Panc1 (cell line): ENCODE data around the gene GMDS. TPM values are rescaled to one million over a fixed set of nuclear protein-coding genes. Genes with fewer than 3 reads are reported as not detected.

ENCODE experiments used
- ATAC-seq: fragments of 200-7000 bp; cut with Tn5 transposase; 2 replicates; pipeline ENCODE4 v1.9.1; 2020; ENCODE audit warnings: mild to moderate bottlenecking, moderate library complexity
- BruUV-seq: library from RNA; stranded (reverse); fragments of 400-500 nt; replicated peaks from 2 replicates; lab custom pipeline; 2021; lab: Mats Ljungman, UMichigan
- CTCF ChIA-PET: fragments of 300-600 bp; sonication (Branson Sonifier 250); formaldehyde crosslinking; loops from one replicate; lab custom pipeline; 2022; ENCODE audit warnings: antibody characterized with exemption; lab: Charles Lee
- POLR2A ChIA-PET: fragments of 300-600 bp; sonication (Branson Sonifier 250); formaldehyde crosslinking; loops from one replicate; lab custom pipeline; 2022; ENCODE audit warnings: antibody characterized with exemption; lab: Charles Lee
- DNase-seq: peaks from one replicate; pipeline ENCODE4 v3.0.0-alpha.2; 2010; ENCODE audit warnings: low read depth, low spot score
- H3K27ac ChIP-seq: 2 replicates; pipeline ENCODE4 v1.5.1; 2011; ENCODE audit warnings: mild to moderate bottlenecking, low read length, inconsistent platforms
- H3K27me3 ChIP-seq: fragments of 200-500 bp; sonication (Bioruptor generic); 2 replicates; pipeline ENCODE4 v1.6.0; 2014; ENCODE audit warnings: low read length, inconsistent platforms; ENCODE audit not compliant: control insufficient read depth, insufficient read depth
- H3K36me3 ChIP-seq: fragments of 200-500 bp; sonication (Bioruptor generic); 2 replicates; pipeline ENCODE4 v1.5.1; 2014; ENCODE audit warnings: inconsistent platforms, mild to moderate bottlenecking, low read length, moderate library complexity; ENCODE audit not compliant: control insufficient read depth, insufficient read depth
- H3K4me1 ChIP-seq: 2 replicates; pipeline ENCODE4 v1.5.1; 2011; ENCODE audit warnings: inconsistent platforms, mild to moderate bottlenecking, low read length, moderate library complexity; ENCODE audit not compliant: control insufficient read depth, insufficient read depth
- H3K4me3 ChIP-seq, 2 experiments: 2 replicates each; pipeline ENCODE4 v1.5.1; 2011 to 2012; ENCODE audit warnings: low read depth in 2 of 2, low read length in 2 of 2, mild to moderate bottlenecking in 2 of 2, inconsistent platforms in 1 of 2, moderate library complexity in 1 of 2
- H3K9me3 ChIP-seq: fragments of 200-500 bp; sonication (Bioruptor generic); 2 replicates; pipeline ENCODE4 v1.5.1; 2014; ENCODE audit warnings: low read depth, mild to moderate bottlenecking, inconsistent platforms, low read length, moderate library complexity; ENCODE audit not compliant: control insufficient read depth, insufficient read depth
- CTCF ChIP-seq: fragments of 450-650 bp; IDR thresholded peaks from 2 replicates; pipeline ENCODE4 v1.5.1; 2017; ENCODE audit warnings: mild to moderate bottlenecking
- POLR2AphosphoS5 ChIP-seq: IDR thresholded peaks from 2 replicates; pipeline ENCODE4 v1.6.1; 2012; ENCODE audit warnings: mild to moderate bottlenecking, low read depth, low read length, moderate library complexity
- REST ChIP-seq, 2 experiments: IDR thresholded peaks; 2 replicates each; pipeline ENCODE4 v1.6.1; 2011 to 2012; ENCODE audit warnings: low read depth in 2 of 2, control low read depth in 1 of 2, low read length in 1 of 2, mild to moderate bottlenecking in 1 of 2, moderate library complexity in 1 of 2; ENCODE audit not compliant: insufficient read depth in 1 of 2
- SIN3A ChIP-seq: IDR thresholded peaks from 2 replicates; pipeline ENCODE4 v1.6.1; 2012; ENCODE audit warnings: low read depth, mild to moderate bottlenecking, low read length, moderate library complexity, borderline replicate concordance; ENCODE audit not compliant: insufficient read depth
- TCF7L2 ChIP-seq: IDR thresholded peaks from 2 replicates; pipeline ENCODE4 v1.6.1; 2011; ENCODE audit warnings: mild to moderate bottlenecking, low read depth, low read length, inconsistent platforms
- in situ Hi-C: cut with HindIII; loops from 2 replicates; pipeline ENCODE4 v1.10.0; 2016; ENCODE audit warnings: low sequenced_read_pairs, low pct_unique_long_range_greater_than_20kb
- intact Hi-C: fragments of 100-400 bp; cut with micrococcal nuclease; formaldehyde crosslinking; loops from one replicate; pipeline ENCODE4 v1.10.0; 2022; ENCODE audit not compliant: unreplicated experiment
- total RNA-seq: library from RNA; stranded (reverse); gene quantifications from one replicate; pipeline ENCODE4 v1.2.1, GENCODE V29; 2021; ENCODE audit not compliant: unreplicated experiment

The GMDS gene
- total RNA-seq, 1 experiment from 2014 or later, result 9.8 TPM

GRCh38 chr6:1739220-1739619, 506.2 kb downstream of the GMDS start:
- Histone ChIP-seq H3K27ac (no peak overlapping the region), H3K4me3 (no peak overlapping the region), H3K4me1 (no peaks in the 10 kb centered on the region), H3K9me3 (no peaks in the 10 kb centered on the region), H3K36me3 (no peaks in the 10 kb centered on the region), H3K27me3 (no peaks in the 10 kb centered on the region)
- intact Hi-C loops, result no loop called here
- in situ Hi-C loops, result no loop called here
- ChIA-PET CTCF (no interaction called here), POLR2A (no interaction called here)
- DNase-seq (no peak), ATAC-seq (no peak)
- no TSS peak for BruUV-seq
- TF ChIP-seq TCF7L2 (no peak), SIN3A (no peak), POLR2AphosphoS5 (no peak), CTCF (no peak), REST (IDR thresholded peaks at IDR 0.05; ENCODE audit: insufficient read depth in 1 of 2, low read depth in 2 of 2, low read length in 1 of 2) (no peak)

- DNase-seq (no peak), ATAC-seq (no peak)
- ChIA-PET CTCF (no interaction called here), POLR2A (no interaction called here)
- H3K27me3 ChIP-seq, result no peaks in the 10 kb centered on the region
- TF ChIP-seq POLR2AphosphoS5, result no peak
- TF ChIP-seq SIN3A, result no peak
- no peak for TF ChIP-seq TCF7L2
- no peak for TF ChIP-seq CTCF
- TF ChIP-seq REST (IDR thresholded peaks at IDR 0.05; ENCODE audit: insufficient read depth in 1 of 2, low read depth in 2 of 2, low read length in 1 of 2), result no peak
- H3K4me1 ChIP-seq, result no peaks in the 10 kb centered on the region
- no peak overlapping the region for H3K27ac ChIP-seq
- in situ Hi-C loops (no loop called here), intact Hi-C loops (no loop called here)
- H3K36me3 ChIP-seq, result no peaks in the 10 kb centered on the region
- no peak overlapping the region for H3K4me3 ChIP-seq
- no TSS peak for BruUV-seq
- no peaks in the 10 kb centered on the region for H3K9me3 ChIP-seq
Measured at GRCh38 chr6:1738558-1739081, 506.8 kb downstream of the GMDS start.
